Measurements from ENCODE around the gene WFS1. TPM values are rescaled to one million over a fixed set of nuclear protein-coding genes. Genes with fewer than 3 reads are reported as not detected.

The WFS1 gene
- total and polyA plus RNA-seq, 2 donors (not counting 3 experiments of a cell fraction or from before 2014, with no cell fraction given) = 48.2 to 70.0 TPM

DNA sequence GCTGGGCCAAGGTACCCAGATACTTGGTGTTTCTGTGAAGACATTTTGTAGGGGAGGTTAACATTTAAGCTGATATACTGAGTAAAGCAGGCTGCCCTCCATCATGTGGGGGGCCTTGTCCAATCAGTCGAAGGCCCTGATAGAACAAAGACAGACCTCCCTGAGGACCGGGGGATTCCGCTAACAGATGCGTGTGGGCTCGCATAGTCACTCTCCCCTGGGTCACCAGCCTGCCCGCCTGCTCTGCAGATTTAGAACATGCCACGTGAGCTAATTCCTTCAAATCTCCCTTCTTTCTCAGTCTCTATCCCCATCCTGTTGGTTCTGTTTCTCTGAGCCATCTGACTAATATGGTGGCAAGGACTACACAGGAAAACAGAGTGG, 60.7 kb downstream of the WFS1 start:
- Histone ChIP-seq H3K9me3 (replicated peaks; ENCODE audit: control insufficient read depth, insufficient read depth, low read length) (no peaks in the 10 kb centered on the region), H3K27ac (ENCODE audit: insufficient read depth, low read depth, low read length) (no peak overlapping the region), H3K4me3 (replicated peaks in 1 of 3; ENCODE audit: insufficient read depth in 1 of 3, low read depth in 1 of 3, low read length in 3 of 3) (no peak overlapping the region), H3K9ac (replicated peaks; ENCODE audit: extremely low read depth, insufficient read depth, low read length) (no peak overlapping the region), H3K79me2 (ENCODE audit: control insufficient read depth, insufficient read depth, low read length) (no peaks in the 10 kb centered on the region), H2AFZ (ENCODE audit: low read depth, low read length) (no peak overlapping the region), H3K4me2 (ENCODE audit: insufficient read depth, low read length) (no peak overlapping the region), H4K20me1 (replicated peaks; ENCODE audit: control insufficient read depth, extremely low read depth, insufficient read depth, low read length) (no peaks in the 10 kb centered on the region), H3K9me1 (replicated peaks; ENCODE audit: control insufficient read depth, extremely low read depth, insufficient read depth, low read length) (no peaks in the 10 kb centered on the region), H3K27me3 (ENCODE audit: control insufficient read depth in 2 of 2, insufficient read depth in 2 of 2, low read length in 2 of 2) (no peaks in the 10 kb centered on the region), H3K4me1 (ENCODE audit: control insufficient read depth, extremely low read depth, insufficient read depth, low read length) (peaks cover 4% of the 10 kb centered on the region), H3K36me3 (ENCODE audit: control insufficient read depth in 2 of 2, extremely low read depth in 1 of 2, insufficient read depth in 2 of 2, low read length in 2 of 2) (no peaks in the 10 kb centered on the region)
- POLR2A ChIA-PET = no interaction called here
- dilution Hi-C loops (cut with MboI; ENCODE audit: extremely low pct_ligation_motif_present, low sequenced_read_pairs) (no loop called here), intact Hi-C loops (cut with micrococcal nuclease) (no loop called here)
- no TSS peak for BruUV-seq (replicated peaks)
- FAIRE-seq (no peak), DNase-seq (ENCODE audit: low read depth, low spot score) (no peak)
- TF ChIP-seq, protein P1, sequence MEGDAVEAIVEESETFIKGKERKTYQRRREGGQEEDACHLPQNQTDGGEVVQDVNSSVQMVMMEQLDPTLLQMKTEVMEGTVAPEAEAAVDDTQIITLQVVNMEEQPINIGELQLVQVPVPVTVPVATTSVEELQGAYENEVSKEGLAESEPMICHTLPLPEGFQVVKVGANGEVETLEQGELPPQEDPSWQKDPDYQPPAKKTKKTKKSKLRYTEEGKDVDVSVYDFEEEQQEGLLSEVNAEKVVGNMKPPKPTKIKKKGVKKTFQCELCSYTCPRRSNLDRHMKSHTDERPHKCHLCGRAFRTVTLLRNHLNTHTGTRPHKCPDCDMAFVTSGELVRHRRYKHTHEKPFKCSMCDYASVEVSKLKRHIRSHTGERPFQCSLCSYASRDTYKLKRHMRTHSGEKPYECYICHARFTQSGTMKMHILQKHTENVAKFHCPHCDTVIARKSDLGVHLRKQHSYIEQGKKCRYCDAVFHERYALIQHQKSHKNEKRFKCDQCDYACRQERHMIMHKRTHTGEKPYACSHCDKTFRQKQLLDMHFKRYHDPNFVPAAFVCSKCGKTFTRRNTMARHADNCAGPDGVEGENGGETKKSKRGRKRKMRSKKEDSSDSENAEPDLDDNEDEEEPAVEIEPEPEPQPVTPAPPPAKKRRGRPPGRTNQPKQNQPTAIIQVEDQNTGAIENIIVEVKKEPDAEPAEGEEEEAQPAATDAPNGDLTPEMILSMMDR (IDR thresholded peaks at IDR 0.05; ENCODE audit: extremely low read depth in 1 of 2, insufficient read depth in 1 of 2, low read depth in 1 of 2, low read length in 2 of 2) = no peak
- no peak for TF ChIP-seq POLR2A (IDR thresholded peaks at IDR 0.05; ENCODE audit: low read depth, low read length)
- no peak for TF ChIP-seq FOS (IDR thresholded peaks at IDR 0.05; ENCODE audit: borderline replicate concordance, insufficient read depth, low read length)
- TF ChIP-seq GATA2 (IDR thresholded peaks at IDR 0.05; ENCODE audit: insufficient read depth, insufficient read length, low read depth, low read length) = no peak
- TF ChIP-seq, protein P2, sequence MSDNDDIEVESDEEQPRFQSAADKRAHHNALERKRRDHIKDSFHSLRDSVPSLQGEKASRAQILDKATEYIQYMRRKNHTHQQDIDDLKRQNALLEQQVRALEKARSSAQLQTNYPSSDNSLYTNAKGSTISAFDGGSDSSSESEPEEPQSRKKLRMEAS (IDR thresholded peaks at IDR 0.05; ENCODE audit: insufficient read depth, insufficient read length) = no peak
- no peak for TF ChIP-seq JUN (IDR thresholded peaks at IDR 0.05; ENCODE audit: borderline replicate concordance, insufficient read depth, insufficient read length, low read depth)
- TF ChIP-seq MYC (IDR thresholded peaks at IDR 0.05; ENCODE audit: low read depth, low read length) = no peak
- no peak for TF ChIP-seq EZH2 (IDR thresholded peaks at IDR 0.05; ENCODE audit: borderline replicate concordance, low read depth, low read length, severe bottlenecking)
- no peak for TF ChIP-seq POLR2AphosphoS5 (IDR thresholded peaks at IDR 0.05; ENCODE audit: insufficient read depth, low read depth, low read length)
- CTCF ChIA-PET = interaction anchor here (1.0 to 16.2 kb wide), 14 partner anchors 10 to 332 kb away, joined by 3 to 808 read pairs (median 12); partner anchors contain the start of gene WFS1
